Endothelial cell of umbilical vein (primary cell): ENCODE data around the gene PLEKHG1. TPM values are rescaled to one million over a fixed set of nuclear protein-coding genes. Genes with fewer than 3 reads are reported as not detected.

ENCODE experiments used
- BruUV-seq: library from RNA; stranded (reverse); fragments of 400-500 nt; replicated peaks from 2 replicates; lab custom pipeline; 2021; lab: Mats Ljungman, UMichigan
- CTCF ChIA-PET: fragments of 300-600, 350-600 bp; sonication (Branson Sonifier 250); formaldehyde crosslinking; loops from one replicate; lab custom pipeline; 2021; ENCODE audit warnings: antibody characterized with exemption, inconsistent platforms; lab: Charles Lee
- POLR2A ChIA-PET: fragments of 300-600, 350-600 bp; sonication (Branson Sonifier 250); formaldehyde crosslinking; loops from one replicate; lab custom pipeline; 2021; ENCODE audit warnings: antibody characterized with exemption, inconsistent platforms; lab: Charles Lee
- DNase-seq: peaks from one replicate; pipeline ENCODE4 v3.0.0-alpha.2; 2011; ENCODE audit warnings: low read depth, low spot score
- FAIRE-seq: peaks from 2 replicates; lab custom pipeline; 2011; peaks lifted over from hg19 to GRCh38; lab: Jason Lieb, UNC
- H2AFZ ChIP-seq: 2 replicates; pipeline ENCODE4 v1.6.0; 2012; ENCODE audit warnings: low read depth, low read length, control low read depth, inconsistent platforms
- H3K27ac ChIP-seq: 2 replicates; pipeline ENCODE4 v1.5.1; 2011; ENCODE audit warnings: low read depth, mild to moderate bottlenecking, control low read depth, low read length, moderate library complexity; ENCODE audit not compliant: insufficient read depth
- H3K27me3 ChIP-seq, 2 experiments: 2 replicates each; pipeline versions ENCODE4 v1.6.0 to v1.6.1; 2011; ENCODE audit warnings: low read length in 2 of 2, mixed read lengths in 1 of 2; ENCODE audit not compliant: control insufficient read depth in 2 of 2, insufficient read depth in 2 of 2
- H3K36me3 ChIP-seq, 2 experiments: 2 replicates in 1 of 2; 3 replicates in 1 of 2; pipeline ENCODE4 v1.5.1; 2011; ENCODE audit warnings: low read length in 2 of 2, mild to moderate bottlenecking in 1 of 2, moderate library complexity in 1 of 2; ENCODE audit not compliant: control insufficient read depth in 2 of 2, insufficient read depth in 2 of 2; ENCODE audit errors: extremely low read depth in 1 of 2
- H3K4me1 ChIP-seq: 3 replicates; pipeline ENCODE4 v1.5.1; 2011; ENCODE audit warnings: mild to moderate bottlenecking, low read length; ENCODE audit not compliant: control insufficient read depth, insufficient read depth; ENCODE audit errors: extremely low read depth
- H3K4me2 ChIP-seq: 2 replicates; pipeline ENCODE4 v1.6.1; 2011; ENCODE audit warnings: low read length, control low read depth, mixed read lengths; ENCODE audit not compliant: insufficient read depth
- H3K4me3 ChIP-seq, 3 experiments: fragments of 200-600 bp in 1 of 3; sonication (generic), shearing (Covaris generic) in 1 of 3; replicated peaks in 1 of 3; 2 replicates each; pipeline ENCODE4 v1.5.1; 2011 to 2016; ENCODE audit warnings: control low read depth in 3 of 3, low read length in 3 of 3, mild to moderate bottlenecking in 2 of 3, inconsistent platforms in 1 of 3, low read depth in 1 of 3, moderate library complexity in 1 of 3; ENCODE audit not compliant: insufficient read depth in 1 of 3
- H3K79me2 ChIP-seq: 2 replicates; pipeline ENCODE4 v1.6.0; 2012; ENCODE audit warnings: low read length, inconsistent platforms; ENCODE audit not compliant: control insufficient read depth, insufficient read depth
- H3K9ac ChIP-seq: replicated peaks from 2 replicates; pipeline ENCODE3; 2011; ENCODE audit warnings: low read length, control low read depth; ENCODE audit not compliant: insufficient read depth; ENCODE audit errors: extremely low read depth
- H3K9me1 ChIP-seq: replicated peaks from 3 replicates; pipeline ENCODE4 v1.6.0; 2011; ENCODE audit warnings: mild to moderate bottlenecking, low read length; ENCODE audit not compliant: control insufficient read depth, insufficient read depth; ENCODE audit errors: extremely low read depth
- H3K9me3 ChIP-seq: replicated peaks from 2 replicates; pipeline ENCODE4 v1.5.1; 2012; ENCODE audit warnings: low read length, inconsistent platforms; ENCODE audit not compliant: control insufficient read depth, insufficient read depth
- H4K20me1 ChIP-seq: replicated peaks from 2 replicates; pipeline ENCODE3; 2011; ENCODE audit warnings: mild to moderate bottlenecking, low read length; ENCODE audit not compliant: control insufficient read depth, insufficient read depth; ENCODE audit errors: extremely low read depth
- EZH2 ChIP-seq: IDR thresholded peaks from 2 replicates; pipeline ENCODE4 v1.6.1; 2012; ENCODE audit warnings: borderline replicate concordance, low read depth, mild to moderate bottlenecking, moderate library complexity, low read length, inconsistent platforms; ENCODE audit not compliant: severe bottlenecking
- FOS ChIP-seq: IDR thresholded peaks from 2 replicates; pipeline ENCODE4 v1.6.1; 2011; ENCODE audit warnings: mild to moderate bottlenecking, low read length, moderate library complexity, borderline replicate concordance; ENCODE audit not compliant: insufficient read depth
- GATA2 ChIP-seq: IDR thresholded peaks from 2 replicates; pipeline ENCODE4 v1.7.0; 2011; ENCODE audit warnings: low read depth, mild to moderate bottlenecking, moderate library complexity, mixed read lengths, low read length; ENCODE audit not compliant: insufficient read length, insufficient read depth
- JUN ChIP-seq: IDR thresholded peaks from 2 replicates; pipeline ENCODE4 v1.6.1; 2011; ENCODE audit warnings: borderline replicate concordance, low read depth; ENCODE audit not compliant: insufficient read length, insufficient read depth
- MYC ChIP-seq: IDR thresholded peaks from one replicate; pipeline ENCODE4 v1.6.1; 2011; ENCODE audit warnings: mild to moderate bottlenecking, low read depth, low read length
- POLR2A ChIP-seq: IDR thresholded peaks from 2 replicates; pipeline ENCODE4 v1.6.1; 2012; ENCODE audit warnings: low read depth, mild to moderate bottlenecking, control low read depth, low read length
- POLR2AphosphoS5 ChIP-seq: IDR thresholded peaks from 2 replicates; pipeline ENCODE4 v1.6.1; 2012; ENCODE audit warnings: low read depth, mild to moderate bottlenecking, control low read depth, low read length, moderate library complexity; ENCODE audit not compliant: insufficient read depth
- dilution Hi-C: fragments of 300-500 bp; cut with MboI; formaldehyde crosslinking; loops from one replicate; pipeline ENCODE4 v1.15.0; 2019; ENCODE audit warnings: low sequenced_read_pairs; ENCODE audit not compliant: extremely low pct_ligation_motif_present
- intact Hi-C: fragments of 100-400 bp; cut with micrococcal nuclease; formaldehyde crosslinking; loops from one replicate; pipeline ENCODE4 v1.10.0; 2022
- polyA plus RNA-seq, 4 experiments: library from polyadenylated mRNA; depleted of rRNA in 3 of 4; stranded (reverse) in 3 of 4; unstranded in 1 of 4; fragments of >200 nt; gene quantifications; 2 replicates each; pipeline versions ENCODE4 v1.2.1 to v1.2.3, GENCODE V29; 2011 to 2012; ENCODE audit warnings: missing spikeins in 1 of 4
- total RNA-seq: library from RNA; stranded (reverse); gene quantifications from 2 replicates; pipeline ENCODE4 v1.2.3, GENCODE V29; 2021
- TF ChIP-seq, protein P1 (sequence below): IDR thresholded peaks from 2 replicates; pipeline ENCODE4 v1.6.1; 2011; ENCODE audit not compliant: insufficient read depth, insufficient read length
- TF ChIP-seq, protein P2 (sequence below), 2 donors: IDR thresholded peaks; 1 replicate in 1 of 2; 2 replicates in 1 of 2; pipeline ENCODE4 v1.5.1; 2011; ENCODE audit warnings: low read length in 2 of 2, mild to moderate bottlenecking in 2 of 2, moderate library complexity in 2 of 2, control low read depth in 1 of 2, inconsistent platforms in 1 of 2, low read depth in 1 of 2; ENCODE audit not compliant: insufficient read depth in 1 of 2; ENCODE audit errors: extremely low read depth in 1 of 2

Gene PLEKHG1
- total and polyA plus RNA-seq, 2 donors (not counting 3 experiments of a cell fraction or from before 2014, with no cell fraction given) = 8.8 to 62.5 TPM

DNA sequence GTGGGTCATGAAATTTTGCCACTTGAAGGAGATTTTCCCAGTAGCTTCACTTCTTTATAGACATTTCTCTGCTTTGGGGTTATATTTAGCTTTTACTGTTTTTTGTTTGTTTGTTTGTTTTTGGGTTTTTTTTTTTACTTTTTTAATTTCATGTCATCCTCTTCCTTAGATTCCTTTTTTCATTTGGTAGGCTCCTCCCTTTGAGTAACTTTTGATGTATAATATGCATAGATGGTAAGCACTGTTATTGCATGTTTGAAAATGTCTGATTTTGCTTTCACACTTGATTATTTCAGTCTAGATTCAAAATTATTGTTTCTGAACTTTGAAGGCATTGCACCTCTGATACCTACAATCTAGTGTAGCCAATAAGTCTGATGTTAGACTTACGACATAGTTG lies 37.6 kb downstream of the PLEKHG1 start:
- intact Hi-C loops (no loop called here), dilution Hi-C loops (no loop called here)
- Histone ChIP-seq H3K9me1 (no peaks in the 10 kb centered on the region), H3K4me2 (no peak overlapping the region), H4K20me1 (no peaks in the 10 kb centered on the region), H3K4me3 (no peak overlapping the region), H3K27me3 (no peaks in the 10 kb centered on the region), H3K79me2 (no peaks in the 10 kb centered on the region), H3K9me3 (no peaks in the 10 kb centered on the region), H3K9ac (no peak overlapping the region), H3K36me3 (no peaks in the 10 kb centered on the region), H3K27ac (no peak overlapping the region), H2AFZ (no peak overlapping the region), H3K4me1 (peaks cover 7% of the 10 kb centered on the region)
- DNase-seq (no peak), FAIRE-seq (no peak)
- BruUV-seq = no TSS peak
- POLR2A ChIA-PET = no interaction called here
- TF ChIP-seq MYC (no peak), FOS (no peak), JUN (no peak), EZH2 (no peak), POLR2AphosphoS5 (no peak), GATA2 (no peak), POLR2A (no peak)
- TF ChIP-seq, protein P1, sequence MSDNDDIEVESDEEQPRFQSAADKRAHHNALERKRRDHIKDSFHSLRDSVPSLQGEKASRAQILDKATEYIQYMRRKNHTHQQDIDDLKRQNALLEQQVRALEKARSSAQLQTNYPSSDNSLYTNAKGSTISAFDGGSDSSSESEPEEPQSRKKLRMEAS = no peak
- TF ChIP-seq, protein P2, sequence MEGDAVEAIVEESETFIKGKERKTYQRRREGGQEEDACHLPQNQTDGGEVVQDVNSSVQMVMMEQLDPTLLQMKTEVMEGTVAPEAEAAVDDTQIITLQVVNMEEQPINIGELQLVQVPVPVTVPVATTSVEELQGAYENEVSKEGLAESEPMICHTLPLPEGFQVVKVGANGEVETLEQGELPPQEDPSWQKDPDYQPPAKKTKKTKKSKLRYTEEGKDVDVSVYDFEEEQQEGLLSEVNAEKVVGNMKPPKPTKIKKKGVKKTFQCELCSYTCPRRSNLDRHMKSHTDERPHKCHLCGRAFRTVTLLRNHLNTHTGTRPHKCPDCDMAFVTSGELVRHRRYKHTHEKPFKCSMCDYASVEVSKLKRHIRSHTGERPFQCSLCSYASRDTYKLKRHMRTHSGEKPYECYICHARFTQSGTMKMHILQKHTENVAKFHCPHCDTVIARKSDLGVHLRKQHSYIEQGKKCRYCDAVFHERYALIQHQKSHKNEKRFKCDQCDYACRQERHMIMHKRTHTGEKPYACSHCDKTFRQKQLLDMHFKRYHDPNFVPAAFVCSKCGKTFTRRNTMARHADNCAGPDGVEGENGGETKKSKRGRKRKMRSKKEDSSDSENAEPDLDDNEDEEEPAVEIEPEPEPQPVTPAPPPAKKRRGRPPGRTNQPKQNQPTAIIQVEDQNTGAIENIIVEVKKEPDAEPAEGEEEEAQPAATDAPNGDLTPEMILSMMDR (IDR thresholded peaks at IDR 0.05; ENCODE audit: extremely low read depth in 1 of 2, insufficient read depth in 1 of 2, low read depth in 1 of 2, low read length in 2 of 2) = no peak
- CTCF ChIA-PET = no interaction called here
